ENCODE data around the gene ZNF627. TPM values are rescaled to one million over a fixed set of nuclear protein-coding genes. Genes with fewer than 3 reads are reported as not detected.
A peak's percentile ranks its signal among the peaks of the same experiment; 100 is the strongest.

ZNF627 gene
- polyA plus RNA-seq = 15.6 TPM
- long read RNA-seq, donor 1, partial matches to known transcripts = 0 of 5 reads
- long read RNA-seq, donor 1, other reads (novel, unspliced or antisense) = 0 of 5 reads
- long read RNA-seq, donor 2, transcript ZNF627-201 (4 exons, 2,840 nt) = major isoform, 8 of 9 reads
- long read RNA-seq, donor 2, partial matches to known transcripts = 0 of 9 reads
- long read RNA-seq, donor 2, other reads (novel, unspliced or antisense) = 0 of 9 reads
- long read RNA-seq, donor 3 = 0 reads
- long read RNA-seq, donor 4 = 0 reads
- long read RNA-seq, donor 5, partial matches to known transcripts = 0 of 16 reads
- long read RNA-seq, donor 5, other reads (novel, unspliced or antisense) = 12 of 16 reads
- long read RNA-seq, donor 6, transcript ZNF627-201 (4 exons, 2,840 nt) = major isoform, 6 of 6 reads
- long read RNA-seq, donor 6, partial matches to known transcripts = 0 of 6 reads
- long read RNA-seq, donor 6, other reads (novel, unspliced or antisense) = 0 of 6 reads
- long read RNA-seq, donor 7, partial matches to known transcripts = 0 of 11 reads
- long read RNA-seq, donor 7, other reads (novel, unspliced or antisense) = 10 of 11 reads
- long read RNA-seq, donor 8, partial matches to known transcripts = 0 of 4 reads
- long read RNA-seq, donor 8, other reads (novel, unspliced or antisense) = 0 of 4 reads
- long read RNA-seq, donor 9, partial matches to known transcripts = 0 of 4 reads
- long read RNA-seq, donor 9, other reads (novel, unspliced or antisense) = 0 of 4 reads
- long read RNA-seq, donor 10, partial matches to known transcripts = 0 of 2 reads
- long read RNA-seq, donor 10, other reads (novel, unspliced or antisense) = 0 of 2 reads
- long read RNA-seq, donor 11, transcript ZNF627-201 (4 exons, 2,840 nt) = major isoform, 5 of 5 reads
- long read RNA-seq, donor 11, partial matches to known transcripts = 0 of 5 reads
- long read RNA-seq, donor 11, other reads (novel, unspliced or antisense) = 0 of 5 reads

DNA sequence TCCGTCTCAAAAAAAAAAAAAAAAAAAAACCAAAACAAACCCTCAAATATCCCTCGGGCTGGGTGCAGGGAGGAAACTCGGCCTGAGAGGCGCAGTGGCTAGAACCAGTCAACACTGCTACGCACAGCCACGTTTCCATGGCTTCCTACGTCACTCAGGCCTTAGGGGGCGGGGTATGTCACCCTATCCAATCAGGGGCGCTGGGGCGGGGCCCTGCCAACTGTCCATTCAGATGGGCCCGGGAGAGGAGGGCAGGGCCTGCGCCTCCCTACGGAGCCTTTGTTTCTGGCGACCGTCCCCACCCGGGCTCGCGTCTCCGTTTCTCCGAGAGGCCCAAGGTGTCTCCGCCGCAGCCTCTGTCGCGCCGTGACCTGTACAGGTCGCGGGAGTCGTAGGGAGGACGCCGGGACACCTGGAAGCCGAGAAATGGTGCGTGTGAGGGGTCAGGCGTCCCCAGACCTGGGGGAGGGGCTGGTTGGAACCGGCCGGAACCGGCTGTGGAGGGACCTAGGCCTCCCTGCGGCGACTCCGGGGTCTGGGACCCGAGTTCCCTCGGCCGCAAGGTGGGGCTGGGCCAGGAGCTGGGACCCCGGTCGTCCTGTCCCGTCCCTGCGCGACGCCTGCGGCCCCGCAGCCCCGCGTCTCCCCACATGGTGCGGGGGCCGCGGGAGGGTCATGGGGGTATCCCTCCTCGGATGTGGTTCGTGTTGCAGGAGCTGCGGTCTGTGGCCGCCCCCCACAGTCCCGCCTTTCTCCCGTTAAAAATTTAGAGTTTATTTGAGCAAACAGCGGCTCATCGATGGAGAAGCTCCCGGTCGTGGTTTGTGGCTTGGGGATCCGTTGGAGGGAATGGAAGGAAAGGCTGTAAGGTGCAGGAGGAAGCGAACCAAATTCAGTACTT lies at the start of gene ZNF627:
ZNF627 (plus strand) TSS at position 282 of the 901 bp plus-strand sequence; CDS start at position 427, 145 bp downstream.
- H3K36me3 ChIP-seq (ENCODE audit: control insufficient read depth, insufficient read depth, low read length) = peaks cover 6% of the 10 kb centered on the region
- peaks cover 5% of the 10 kb centered on the region for H3K4me1 ChIP-seq (ENCODE audit: control insufficient read depth, insufficient read depth, low read length)
- no peaks in the 10 kb centered on the region for H3K9me3 ChIP-seq (ENCODE audit: control insufficient read depth, low read depth, low read length)
- peak within 1 kb of the TSS; percentile 97 for H3K4me3 ChIP-seq (ENCODE audit: low read length)
- no CpG with 5 or more reads among the region's 67 CpGs for WGBS (ENCODE audit: insufficient coverage, low lambda C conversion rate)
- H3K27me3 ChIP-seq (ENCODE audit: control insufficient read depth, insufficient read depth, low read length) = no peaks in the 10 kb centered on the region
- peak; percentile 99 for DNase-seq
- peak within 1 kb of the TSS; percentile 97 for H3K27ac ChIP-seq (ENCODE audit: low read length)

DNA sequence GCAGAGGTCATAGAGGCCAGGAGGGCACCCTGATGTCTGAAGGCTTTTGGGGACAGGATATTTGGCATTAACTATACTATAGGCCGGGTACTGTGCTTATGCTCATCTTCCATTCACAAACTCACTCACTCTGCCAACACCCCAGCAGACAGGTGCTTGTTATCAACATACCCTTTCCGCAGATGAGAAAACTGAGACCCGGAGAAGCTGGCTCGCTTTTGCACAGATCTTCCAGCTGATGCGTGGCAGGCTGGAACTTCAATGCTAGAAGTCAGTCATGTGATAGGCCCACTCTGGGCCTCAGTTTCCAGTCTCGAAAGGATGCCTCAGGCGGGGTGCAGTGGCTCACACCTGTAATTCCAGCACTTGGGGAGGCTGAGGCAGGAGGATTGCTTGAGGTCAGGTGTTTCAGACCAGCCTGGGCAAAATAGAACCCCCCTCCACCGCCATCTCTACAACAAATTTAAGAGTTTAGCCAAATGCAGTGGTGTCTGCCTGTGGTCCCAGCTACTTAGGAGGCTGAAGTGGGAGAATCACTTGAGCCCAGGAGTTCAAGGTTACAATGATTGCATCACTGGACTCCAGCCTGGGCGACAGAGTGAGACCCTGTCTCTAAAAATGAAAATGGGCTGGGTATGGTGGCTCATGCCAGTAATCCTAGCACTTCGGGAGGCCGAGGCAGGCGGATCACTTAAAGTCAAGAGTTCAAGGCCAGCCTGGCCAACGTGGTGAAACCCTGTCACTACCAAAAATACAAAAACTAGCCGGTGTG lies 49.2 kb upstream of the ZNF627 start:
- no peaks in the 10 kb centered on the region for H3K4me1 ChIP-seq (ENCODE audit: control insufficient read depth, insufficient read depth, low read length)
- H3K4me3 ChIP-seq (ENCODE audit: low read length) = no peak overlapping the region
- no peak for DNase-seq
- no peaks in the 10 kb centered on the region for H3K27me3 ChIP-seq (ENCODE audit: control insufficient read depth, insufficient read depth, low read length)
- H3K36me3 ChIP-seq (ENCODE audit: control insufficient read depth, insufficient read depth, low read length) = peaks cover 11% of the 10 kb centered on the region
- H3K27ac ChIP-seq (ENCODE audit: low read length) = no peak overlapping the region
- no peaks in the 10 kb centered on the region for H3K9me3 ChIP-seq (ENCODE audit: control insufficient read depth, low read depth, low read length)
- no CpG with 5 or more reads among the region's 14 CpGs for WGBS (ENCODE audit: insufficient coverage, low lambda C conversion rate)

DNA sequence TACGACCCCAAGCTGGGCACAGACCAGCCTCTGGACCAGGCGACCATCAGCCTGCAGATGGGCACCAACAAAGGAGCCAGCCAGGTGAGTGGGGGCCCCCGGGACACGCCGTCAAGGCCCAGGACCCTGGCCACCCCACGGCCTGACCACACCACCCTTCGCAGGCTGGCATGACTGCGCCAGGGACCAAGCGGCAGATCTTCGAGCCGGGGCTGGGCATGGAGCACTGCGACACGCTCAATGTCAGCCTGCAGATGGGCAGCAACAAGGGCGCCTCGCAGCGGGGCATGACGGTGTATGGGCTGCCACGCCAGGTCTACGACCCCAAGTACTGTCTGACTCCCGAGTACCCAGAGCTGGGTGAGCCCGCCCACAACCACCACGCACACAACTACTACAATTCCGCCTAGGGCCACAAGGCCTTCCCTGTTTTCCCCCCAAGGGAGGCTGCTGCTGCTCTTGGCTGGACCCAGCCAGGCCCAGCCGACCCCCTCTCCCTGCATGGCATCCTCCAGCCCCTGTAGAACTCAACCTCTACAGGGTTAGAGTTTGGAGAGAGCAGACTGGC lies 47.8 kb upstream of the ZNF627 start:
- peaks cover 25% of the 10 kb centered on the region for H3K36me3 ChIP-seq (ENCODE audit: control insufficient read depth, insufficient read depth, low read length)
- no peak overlapping the region for H3K27ac ChIP-seq (ENCODE audit: low read length)
- H3K27me3 ChIP-seq (ENCODE audit: control insufficient read depth, insufficient read depth, low read length) = no peaks in the 10 kb centered on the region
- no CpG with 5 or more reads among the region's 24 CpGs for WGBS (ENCODE audit: insufficient coverage, low lambda C conversion rate)
- no peaks in the 10 kb centered on the region for H3K4me1 ChIP-seq (ENCODE audit: control insufficient read depth, insufficient read depth, low read length)
- DNase-seq = no peak
- H3K4me3 ChIP-seq (ENCODE audit: low read length) = no peak overlapping the region
- H3K9me3 ChIP-seq (ENCODE audit: control insufficient read depth, low read depth, low read length) = no peaks in the 10 kb centered on the region

DNA sequence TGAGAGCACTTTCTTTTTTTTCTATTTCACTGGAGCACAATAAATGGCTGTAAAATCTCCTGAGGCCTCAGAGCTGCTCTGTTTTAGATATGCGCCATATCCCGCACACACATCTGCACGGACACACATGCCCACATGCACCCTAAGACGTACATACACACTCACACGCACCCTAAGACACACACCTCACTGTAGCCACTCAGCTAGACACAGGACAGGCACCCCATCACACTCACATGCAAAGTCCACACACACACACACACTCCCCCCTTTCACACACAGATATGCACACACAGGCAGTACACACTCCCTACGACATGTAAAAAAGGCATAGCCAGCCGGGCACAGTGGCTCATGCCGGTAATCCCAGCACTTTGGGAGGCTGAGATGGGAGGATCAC lies 47.0 kb upstream of the ZNF627 start:
- Histone ChIP-seq H3K27me3 (ENCODE audit: control insufficient read depth, insufficient read depth, low read length) (no peaks in the 10 kb centered on the region), H3K4me3 (ENCODE audit: low read length) (no peak overlapping the region), H3K27ac (ENCODE audit: low read length) (no peak overlapping the region), H3K4me1 (ENCODE audit: control insufficient read depth, insufficient read depth, low read length) (no peaks in the 10 kb centered on the region), H3K9me3 (ENCODE audit: control insufficient read depth, low read depth, low read length) (no peaks in the 10 kb centered on the region), H3K36me3 (ENCODE audit: control insufficient read depth, insufficient read depth, low read length) (peaks cover 29% of the 10 kb centered on the region)
- 80% methylated on average over 1 of the region's 8 CpGs for WGBS (ENCODE audit: insufficient coverage, low lambda C conversion rate)
- DNase-seq = no peak

DNA sequence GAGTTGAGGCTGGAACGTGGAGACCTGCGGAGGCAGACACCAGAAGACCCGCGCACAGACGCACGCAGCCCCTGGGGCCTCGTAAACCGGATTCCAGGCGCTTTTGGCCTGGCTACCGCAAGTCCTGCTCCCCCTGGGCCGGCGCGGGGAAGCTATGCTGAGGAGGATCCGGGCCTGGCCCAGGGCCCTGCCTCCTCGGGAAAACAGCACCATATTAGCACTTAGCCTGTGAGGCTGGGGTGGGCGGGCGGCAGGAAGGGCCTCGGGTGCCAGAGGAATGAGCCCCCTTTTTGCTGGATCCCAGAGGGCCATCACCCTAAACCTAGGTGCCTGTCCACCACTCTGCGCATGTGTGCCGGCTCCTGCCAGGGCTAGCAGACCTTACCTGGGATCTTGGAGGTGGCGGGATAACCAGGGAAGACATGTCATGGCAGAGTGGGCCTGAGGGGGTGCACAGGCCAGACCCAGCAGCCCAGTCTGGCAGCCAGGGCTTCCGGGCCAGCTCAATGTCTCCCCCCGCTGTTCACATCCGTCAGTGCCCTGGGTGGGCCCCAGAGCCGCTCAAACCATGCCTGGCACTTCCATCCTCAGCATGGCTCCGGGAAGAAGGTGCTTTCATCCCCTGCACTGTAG lies 45.6 kb upstream of the ZNF627 start:
- Histone ChIP-seq H3K27me3 (ENCODE audit: control insufficient read depth, insufficient read depth, low read length) (no peaks in the 10 kb centered on the region), H3K27ac (ENCODE audit: low read length) (no peak overlapping the region), H3K9me3 (ENCODE audit: control insufficient read depth, low read depth, low read length) (no peaks in the 10 kb centered on the region), H3K4me1 (ENCODE audit: control insufficient read depth, insufficient read depth, low read length) (no peaks in the 10 kb centered on the region), H3K36me3 (ENCODE audit: control insufficient read depth, insufficient read depth, low read length) (peaks cover 36% of the 10 kb centered on the region), H3K4me3 (ENCODE audit: low read length) (no peak overlapping the region)
- no peak for DNase-seq
- WGBS (ENCODE audit: insufficient coverage, low lambda C conversion rate) = no CpG with 5 or more reads among the region's 26 CpGs

DNA sequence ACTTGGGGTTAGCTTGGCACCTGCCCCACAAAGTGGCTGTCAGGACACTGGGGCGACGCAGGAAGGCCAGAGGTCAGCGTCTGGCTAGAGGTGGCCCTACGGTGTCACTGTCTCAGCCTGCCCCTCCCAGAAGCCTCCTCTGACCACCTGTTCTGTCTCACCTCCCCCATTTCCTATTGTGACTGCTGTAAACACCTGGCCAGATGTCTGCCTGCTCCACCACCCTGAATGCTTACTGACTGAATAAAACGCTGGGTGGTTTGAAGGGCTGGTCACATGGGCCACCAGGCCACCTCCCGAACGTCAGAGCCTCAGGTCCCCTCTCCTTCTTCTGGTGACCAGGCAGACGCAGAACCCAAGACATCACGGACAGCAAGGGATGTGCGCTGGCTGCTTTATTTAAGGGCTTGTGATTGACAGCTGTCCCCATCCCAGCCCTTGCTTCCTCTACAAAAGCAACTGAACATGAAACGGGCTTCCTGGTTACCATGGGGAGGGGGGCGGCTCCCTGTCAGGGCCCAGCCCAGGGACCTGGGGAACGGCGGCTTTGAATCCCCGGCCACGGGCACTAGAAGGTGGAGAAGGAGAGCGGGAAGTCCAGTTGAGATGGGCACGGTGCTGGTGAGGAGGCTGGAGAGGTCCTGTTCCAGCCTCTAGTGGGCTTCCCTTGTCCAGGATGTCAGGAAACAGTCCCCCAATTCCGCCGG lies 44.5 kb upstream of the ZNF627 start:
- Histone ChIP-seq H3K9me3 (ENCODE audit: control insufficient read depth, low read depth, low read length) (no peaks in the 10 kb centered on the region), H3K4me1 (ENCODE audit: control insufficient read depth, insufficient read depth, low read length) (peaks cover 2% of the 10 kb centered on the region), H3K27me3 (ENCODE audit: control insufficient read depth, insufficient read depth, low read length) (no peaks in the 10 kb centered on the region), H3K4me3 (ENCODE audit: low read length) (no peak overlapping the region), H3K36me3 (ENCODE audit: control insufficient read depth, insufficient read depth, low read length) (peaks cover 37% of the 10 kb centered on the region), H3K27ac (ENCODE audit: low read length) (no peak overlapping the region)
- peak in 1 of 2 donors; percentile 0 for DNase-seq
- no CpG with 5 or more reads among the region's 20 CpGs for WGBS (ENCODE audit: insufficient coverage, low lambda C conversion rate)

DNA sequence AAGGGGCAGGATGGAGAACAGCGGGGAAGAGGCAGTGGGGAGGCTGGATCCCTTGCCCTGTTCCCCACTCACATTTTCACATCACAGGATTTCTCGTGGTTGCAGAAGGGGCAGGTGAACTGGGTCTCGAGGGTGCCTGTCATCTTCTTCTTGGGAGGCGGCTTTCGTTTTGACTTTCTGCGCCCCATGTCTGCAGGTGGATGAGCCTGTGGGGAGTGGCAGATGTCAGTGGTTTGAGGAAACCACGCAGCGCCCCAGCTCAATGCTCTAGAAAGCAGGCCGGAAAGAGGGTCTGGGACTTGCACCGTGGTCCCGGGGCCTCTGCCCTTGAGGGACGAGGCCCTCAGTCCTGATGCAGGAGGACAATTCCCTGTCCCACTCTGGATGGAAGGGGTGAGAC lies 43.1 kb upstream of the ZNF627 start:
- WGBS (ENCODE audit: insufficient coverage, low lambda C conversion rate) = no CpG with 5 or more reads among the region's 12 CpGs
- Histone ChIP-seq H3K27ac (ENCODE audit: low read length) (no peak overlapping the region), H3K36me3 (ENCODE audit: control insufficient read depth, insufficient read depth, low read length) (peaks cover 37% of the 10 kb centered on the region), H3K4me3 (ENCODE audit: low read length) (no peak overlapping the region), H3K4me1 (ENCODE audit: control insufficient read depth, insufficient read depth, low read length) (peaks cover 8% of the 10 kb centered on the region), H3K9me3 (ENCODE audit: control insufficient read depth, low read depth, low read length) (no peaks in the 10 kb centered on the region), H3K27me3 (ENCODE audit: control insufficient read depth, insufficient read depth, low read length) (no peaks in the 10 kb centered on the region)
- DNase-seq = no peak

DNA sequence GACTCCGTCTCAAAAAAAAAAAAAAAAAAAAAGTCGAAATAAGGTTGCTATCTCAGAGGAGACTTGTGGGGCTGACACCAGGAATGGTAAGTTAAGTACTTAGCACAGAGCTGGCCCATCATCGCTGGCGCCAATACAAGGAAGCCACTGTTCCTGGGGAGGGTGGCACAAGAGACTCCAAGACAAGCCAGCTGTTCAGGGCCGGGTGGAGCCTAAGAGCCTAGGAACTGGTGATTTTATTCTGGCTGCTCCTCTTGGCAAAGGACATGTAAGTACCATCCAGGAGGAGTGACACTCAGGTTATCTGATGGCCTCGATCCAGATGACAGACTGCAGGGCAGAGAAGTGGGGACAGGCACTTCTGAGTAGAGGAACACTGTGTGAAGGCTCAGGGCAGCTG lies 42.0 kb upstream of the ZNF627 start:
- no peak overlapping the region for H3K27ac ChIP-seq (ENCODE audit: low read length)

More for the DNA sequence above, 42.0 kb upstream of the ZNF627 start:
- no CpG with 5 or more reads among the region's 6 CpGs for WGBS (ENCODE audit: insufficient coverage, low lambda C conversion rate)
- no peak for DNase-seq
- Histone ChIP-seq H3K9me3 (ENCODE audit: control insufficient read depth, low read depth, low read length) (no peaks in the 10 kb centered on the region), H3K27me3 (ENCODE audit: control insufficient read depth, insufficient read depth, low read length) (no peaks in the 10 kb centered on the region), H3K4me3 (ENCODE audit: low read length) (no peak overlapping the region), H3K4me1 (ENCODE audit: control insufficient read depth, insufficient read depth, low read length) (peaks cover 8% of the 10 kb centered on the region), H3K36me3 (ENCODE audit: control insufficient read depth, insufficient read depth, low read length) (peaks cover 37% of the 10 kb centered on the region)

Measured in large intestine (tissue), 12 donors.